Loucy (cell line): Measurements from ENCODE around the gene CFAP53.
A peak's percentile ranks its signal among the peaks of the same experiment; 100 is the strongest.

Experiments used
- H2AFZ ChIP-seq: fragments of 200-600 bp; sonication (generic); 2 replicates; pipeline ENCODE4 v1.6.0; 2016; ENCODE audit warnings: antibody characterized with exemption, mild to moderate bottlenecking, low read length, moderate library complexity
- H3F3A ChIP-seq: fragments of 200-600 bp; 2 replicates; pipeline ENCODE4 v1.6.0; 2016; ENCODE audit warnings: antibody characterized with exemption, low read depth, mild to moderate bottlenecking
- H3K27me3 ChIP-seq: fragments of 200-600 bp; sonication (generic); 2 replicates; pipeline ENCODE4 v1.6.1; 2014; ENCODE audit warnings: low read length, mild to moderate bottlenecking; ENCODE audit not compliant: insufficient read depth, poor library complexity, severe bottlenecking
- H3K36me3 ChIP-seq: fragments of 200-600 bp; sonication (generic); 2 replicates; pipeline ENCODE4 v1.6.1; 2016; ENCODE audit warnings: low read length; ENCODE audit not compliant: insufficient read depth
- H3K4me1 ChIP-seq: fragments of 200-600 bp; sonication (generic); 2 replicates; pipeline ENCODE4 v1.5.1; 2014; ENCODE audit warnings: low read length, mild to moderate bottlenecking; ENCODE audit not compliant: insufficient read depth, poor library complexity, severe bottlenecking
- H3K4me2 ChIP-seq: fragments of 200-600 bp; sonication (generic); 2 replicates; pipeline ENCODE4 v1.6.0; 2014; ENCODE audit warnings: antibody characterized with exemption, low read length, low read depth, mild to moderate bottlenecking; ENCODE audit not compliant: poor library complexity, severe bottlenecking
- H3K4me3 ChIP-seq: fragments of 200-600 bp; sonication (generic); 2 replicates; pipeline ENCODE4 v1.5.1; 2014; ENCODE audit warnings: low read length, mild to moderate bottlenecking, mixed read lengths; ENCODE audit not compliant: poor library complexity, severe bottlenecking
- H3K79me2 ChIP-seq: fragments of 200-600 bp; sonication (generic); 2 replicates; pipeline ENCODE4 v1.6.1; 2014; ENCODE audit warnings: low read length; ENCODE audit not compliant: insufficient read depth
- H3K9ac ChIP-seq: fragments of 200-600 bp; sonication (generic); 2 replicates; pipeline ENCODE4 v1.6.0; 2014; ENCODE audit warnings: mild to moderate bottlenecking, low read depth, low read length, moderate library complexity; ENCODE audit not compliant: poor library complexity, severe bottlenecking
- H3K9me2 ChIP-seq: fragments of 200-600 bp; sonication (generic); replicated peaks from 2 replicates; pipeline ENCODE4 v1.6.1; 2016; ENCODE audit warnings: low read depth, low read length, mixed read lengths
- H3K9me3 ChIP-seq: fragments of 200-600 bp; sonication (generic); 2 replicates; pipeline ENCODE4 v1.6.1; 2014; ENCODE audit warnings: mild to moderate bottlenecking, antibody characterized with exemption, low read length, low read depth; ENCODE audit not compliant: insufficient read depth
- H4K20me1 ChIP-seq: fragments of 200-600 bp; sonication (generic); 2 replicates; pipeline ENCODE4 v1.6.0; 2014; ENCODE audit warnings: antibody characterized with exemption, low read length, mild to moderate bottlenecking; ENCODE audit not compliant: insufficient read depth, poor library complexity, severe bottlenecking
- CTCF ChIP-seq: fragments of 200-600 bp; sonication (generic); conservative IDR thresholded peaks from 2 replicates; pipeline ENCODE4 v1.5.1; 2014; ENCODE audit warnings: mild to moderate bottlenecking, antibody characterized with exemption, low read length
- EZH2phosphoT487 ChIP-seq: fragments of 200-600 bp; IDR thresholded peaks from 2 replicates; pipeline ENCODE4 v1.6.1; 2018; ENCODE audit warnings: antibody characterized with exemption, mild to moderate bottlenecking, moderate library complexity, borderline replicate concordance

The CFAP53 gene

GRCh38 chr18:50287028-50287440 lies 20.7 kb upstream of the CFAP53 start:
- no peaks in the 10 kb centered on the region for H3F3A ChIP-seq
- no peaks in the 10 kb centered on the region for H3K27me3 ChIP-seq
- H3K36me3 ChIP-seq, result peaks cover 28% of the 10 kb centered on the region; the same call in 1 of the 2 replicates
- peak overlapping the region; percentile 95 for H3K9ac ChIP-seq
- H3K79me2 ChIP-seq, result peaks cover 35% of the 10 kb centered on the region
- peak overlapping the region; percentile 97 for H3K4me3 ChIP-seq
- H3K4me2 ChIP-seq, result peak overlapping the region; percentile 74
- H3K4me1 ChIP-seq, result peaks cover 12% of the 10 kb centered on the region
- H3K9me3 ChIP-seq, result no peaks in the 10 kb centered on the region
- peak overlapping the region; percentile 88 for H2AFZ ChIP-seq
- H4K20me1 ChIP-seq, result peaks cover 2% of the 10 kb centered on the region
- no peaks in the 10 kb centered on the region for H3K9me2 ChIP-seq
- no peak for TF ChIP-seq EZH2phosphoT487

DNA sequence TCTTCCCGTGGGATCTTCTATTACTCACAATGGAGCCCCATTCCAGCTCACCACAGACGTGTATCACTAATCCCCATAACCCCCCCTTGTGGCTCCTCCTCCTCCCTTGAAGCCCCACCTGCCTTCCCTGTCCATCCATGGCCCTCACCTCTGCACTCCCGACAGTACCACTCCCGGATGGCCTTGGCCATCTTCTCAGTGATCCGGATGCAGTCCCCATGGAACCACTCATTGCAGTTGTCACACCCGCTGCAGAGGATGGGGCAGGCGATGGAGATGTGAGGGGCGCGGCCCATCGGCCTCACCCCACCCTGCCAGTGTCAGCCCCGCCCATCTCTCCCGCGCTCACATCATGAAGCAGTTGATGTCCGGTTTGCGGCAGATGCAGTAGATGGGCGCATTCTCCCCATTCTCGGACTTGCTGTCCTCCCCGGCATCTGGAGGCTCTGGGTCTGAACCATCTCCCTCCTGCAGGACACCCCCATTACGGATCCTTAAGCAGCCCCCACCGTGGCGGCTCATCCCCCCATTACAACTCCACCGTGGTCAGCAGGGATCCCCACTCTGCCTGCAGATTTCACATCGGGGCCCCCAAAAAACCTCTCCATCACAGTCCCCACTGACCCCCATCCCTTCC lies 20.2 kb upstream of the CFAP53 start:
- no peaks in the 10 kb centered on the region for H3F3A ChIP-seq
- no peaks in the 10 kb centered on the region for H3K9me3 ChIP-seq
- no peaks in the 10 kb centered on the region for H3K27me3 ChIP-seq
- peaks cover 37% of the 10 kb centered on the region for H3K79me2 ChIP-seq
- peak overlapping the region; percentile 97 for H3K4me3 ChIP-seq
- peaks cover 2% of the 10 kb centered on the region for H4K20me1 ChIP-seq
- H2AFZ ChIP-seq, result no peak overlapping the region
- H3K4me2 ChIP-seq, result peak overlapping the region; percentile 74
- peak overlapping the region; percentile 95 for H3K9ac ChIP-seq
- peaks cover 15% of the 10 kb centered on the region for H3K4me1 ChIP-seq
- TF ChIP-seq EZH2phosphoT487, result no peak
- no peak for TF ChIP-seq CTCF
- no peaks in the 10 kb centered on the region for H3K9me2 ChIP-seq
- peaks cover 29% of the 10 kb centered on the region; the same call in 1 of the 2 replicates for H3K36me3 ChIP-seq

- Histone ChIP-seq H3K4me2 (peak overlapping the region; percentile 74), H3K4me1 (peaks cover 15% of the 10 kb centered on the region), H3F3A (no peaks in the 10 kb centered on the region), H3K9ac (peak overlapping the region; percentile 95), H4K20me1 (peaks cover 2% of the 10 kb centered on the region), H3K36me3 (peaks cover 29% of the 10 kb centered on the region; the same call in 1 of the 2 replicates), H3K9me3 (no peaks in the 10 kb centered on the region), H3K79me2 (peaks cover 42% of the 10 kb centered on the region), H3K27me3 (no peaks in the 10 kb centered on the region), H3K9me2 (no peaks in the 10 kb centered on the region), H3K4me3 (peak overlapping the region; percentile 97), H2AFZ (no peak overlapping the region)
- TF ChIP-seq CTCF, result no peak
- TF ChIP-seq EZH2phosphoT487, result no peak
These were observed 19.5 kb upstream of the CFAP53 start for GRCh38 chr18:50285631-50286321.
